ENCODE measurements around the gene OTOS.

OTOS gene

GRCh38 chr2:240167588-240167880, 27.1 kb upstream of the OTOS start:
- DNase-seq (ENCODE audit: low spot score): no peak

GRCh38 chr2:240166761-240167587, 26.5 kb upstream of the OTOS start:
- no peak for DNase-seq (ENCODE audit: low spot score)

GRCh38 chr2:240166191-240166590, 25.7 kb upstream of the OTOS start:
- DNase-seq (ENCODE audit: low spot score): no peak

- no peak for DNase-seq (ENCODE audit: low spot score)
Observed at GRCh38 chr2:240165661-240166060, 25.2 kb upstream of the OTOS start.

- no peak for DNase-seq (ENCODE audit: low spot score)
Observed at GRCh38 chr2:240165034-240165433, 24.6 kb upstream of the OTOS start.

GRCh38 chr2:240164586-240164985, 24.1 kb upstream of the OTOS start:
- no peak for DNase-seq (ENCODE audit: low spot score)

DNA sequence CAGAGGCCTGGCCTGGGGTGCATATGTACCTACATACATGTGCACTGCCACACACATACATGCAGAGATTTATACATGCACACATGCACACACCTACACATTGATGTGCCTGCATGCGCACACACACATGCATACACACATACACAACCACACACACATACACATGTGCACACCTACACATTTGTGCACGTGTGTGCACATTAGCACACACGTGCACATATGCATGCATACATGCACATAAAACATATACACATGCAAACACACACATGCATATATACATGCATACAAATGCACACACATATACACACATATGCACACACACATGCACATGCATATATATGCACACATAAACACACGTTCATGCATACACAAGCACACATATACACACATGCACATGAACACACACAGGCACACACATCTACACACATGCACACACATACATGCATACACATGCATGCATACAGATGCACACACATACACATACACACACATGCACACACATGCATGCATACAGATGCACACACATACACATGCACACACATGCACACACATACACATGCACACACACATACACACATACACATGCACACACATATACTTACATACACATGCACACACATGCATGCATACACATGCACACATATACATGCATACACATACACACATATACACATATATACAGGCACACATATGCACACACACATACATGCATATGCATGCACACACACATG, 23.6 kb upstream of the OTOS start:
- DNase-seq (ENCODE audit: low spot score): no peak

DNA sequence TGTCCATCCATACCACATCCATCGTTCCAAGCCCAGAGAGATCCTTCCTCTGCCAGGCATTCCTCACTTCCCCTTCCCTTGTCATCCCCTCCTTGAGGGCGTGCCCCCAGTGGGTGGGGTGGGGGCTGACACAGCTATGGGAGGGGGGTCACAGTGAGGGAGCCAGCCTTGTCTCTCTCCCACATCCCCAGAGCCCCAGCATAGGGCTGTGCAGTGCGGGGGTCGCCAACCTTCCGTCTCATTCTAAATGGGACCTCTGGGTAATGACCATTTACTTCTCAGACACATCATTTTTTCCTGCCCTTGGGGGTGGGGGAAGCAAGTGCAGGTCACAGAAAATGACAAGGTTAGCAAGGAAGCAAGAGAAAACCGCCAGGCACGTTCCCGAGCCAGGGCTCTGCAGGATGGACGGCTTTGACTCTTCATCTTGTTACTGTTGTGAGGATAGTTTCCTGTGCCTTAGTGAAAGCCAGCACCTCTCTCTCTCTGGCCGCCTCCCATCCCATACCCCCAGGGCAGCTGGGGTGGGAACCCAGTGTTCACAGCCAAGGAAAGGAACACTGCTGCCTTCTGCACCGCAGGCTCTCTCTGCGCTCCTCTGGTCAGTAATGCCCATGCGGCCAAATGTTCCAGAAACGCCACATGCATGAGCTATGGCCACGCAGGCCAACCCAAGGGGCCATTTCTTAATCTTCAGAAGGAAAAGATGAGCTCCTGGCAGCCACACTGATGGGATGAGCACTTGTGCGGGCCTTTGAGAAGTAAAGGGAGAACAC, 22.7 kb upstream of the OTOS start:
- DNase-seq (ENCODE audit: low spot score): no peak

- no peak for DNase-seq (ENCODE audit: low spot score)
Observed at GRCh38 chr2:240162531-240162930, 22.1 kb upstream of the OTOS start.

- no peak for DNase-seq (ENCODE audit: low spot score)
Observed at GRCh38 chr2:240162032-240162431, 21.6 kb upstream of the OTOS start.

DNA sequence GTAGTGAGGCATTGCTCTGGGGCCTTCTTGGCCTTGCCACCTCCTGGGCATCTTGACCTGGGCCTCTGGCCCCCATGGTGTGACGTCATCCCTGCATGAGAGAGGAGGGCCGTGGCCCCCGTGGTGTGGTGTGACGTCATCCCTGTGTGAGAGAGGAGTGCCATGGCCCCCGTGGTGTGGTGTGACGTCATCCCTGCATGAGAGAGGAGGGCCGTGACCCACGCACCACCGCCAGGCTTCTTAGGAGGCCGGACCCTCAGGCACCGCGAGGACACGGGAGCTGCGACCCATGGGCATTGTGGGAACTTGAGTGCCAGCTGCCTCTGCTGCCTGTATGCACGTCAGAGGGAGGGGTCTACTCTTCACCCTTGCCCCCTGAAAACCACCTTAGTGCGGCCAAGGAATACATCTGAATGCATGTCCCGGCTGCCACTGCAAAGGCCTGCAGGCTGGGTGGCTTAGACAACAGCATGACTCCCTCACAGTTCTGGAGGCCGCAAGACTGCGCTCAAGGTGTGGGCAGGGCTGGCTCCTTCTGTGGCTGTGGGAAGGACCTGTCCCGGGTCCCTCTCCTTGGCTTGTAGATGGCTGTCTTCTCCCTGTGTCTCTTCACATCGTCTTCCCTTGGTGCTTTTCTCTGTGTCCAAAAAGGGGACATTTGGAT, 20.8 kb upstream of the OTOS start:
- DNase-seq (ENCODE audit: low spot score): no peak

DNA sequence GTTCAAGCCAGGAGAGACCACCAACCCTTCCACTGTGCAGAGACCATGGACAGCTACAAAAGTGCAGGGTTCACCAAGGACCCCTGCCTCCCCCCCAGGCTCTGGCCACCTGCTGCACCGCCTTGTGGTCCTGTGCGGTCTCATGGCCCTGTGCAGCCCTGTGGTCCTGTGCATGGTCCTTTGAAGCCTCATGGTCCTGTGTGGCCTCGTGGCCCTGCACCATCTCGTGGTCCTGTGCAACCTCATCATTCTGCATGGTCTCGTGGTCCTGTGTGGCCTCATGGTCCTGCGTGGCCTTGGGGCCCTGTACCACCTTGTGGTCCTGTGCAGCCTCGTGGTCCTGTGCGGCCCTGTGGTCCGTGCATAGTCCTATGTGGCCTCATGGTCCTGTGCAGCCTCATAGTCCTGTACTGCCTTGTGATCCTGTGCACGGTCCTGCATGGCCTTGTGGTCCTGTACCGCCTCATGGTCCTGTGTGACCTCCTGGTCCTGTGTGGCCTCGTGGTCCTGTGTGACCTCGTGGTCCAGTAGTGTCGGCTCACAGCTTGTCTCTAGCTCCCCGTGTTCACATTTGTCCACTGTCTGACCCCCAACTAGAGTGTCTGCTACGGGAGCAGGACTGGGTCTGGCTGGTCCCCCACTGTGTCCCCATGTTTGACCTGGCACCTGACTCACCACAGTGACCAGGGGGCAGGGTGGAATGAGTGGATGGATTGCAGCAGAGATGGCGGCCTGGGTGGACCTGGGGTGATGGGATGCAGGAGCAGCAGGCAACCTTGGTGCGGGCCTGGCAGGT, 20.0 kb upstream of the OTOS start:
- DNase-seq (ENCODE audit: low spot score): no peak

DNA sequence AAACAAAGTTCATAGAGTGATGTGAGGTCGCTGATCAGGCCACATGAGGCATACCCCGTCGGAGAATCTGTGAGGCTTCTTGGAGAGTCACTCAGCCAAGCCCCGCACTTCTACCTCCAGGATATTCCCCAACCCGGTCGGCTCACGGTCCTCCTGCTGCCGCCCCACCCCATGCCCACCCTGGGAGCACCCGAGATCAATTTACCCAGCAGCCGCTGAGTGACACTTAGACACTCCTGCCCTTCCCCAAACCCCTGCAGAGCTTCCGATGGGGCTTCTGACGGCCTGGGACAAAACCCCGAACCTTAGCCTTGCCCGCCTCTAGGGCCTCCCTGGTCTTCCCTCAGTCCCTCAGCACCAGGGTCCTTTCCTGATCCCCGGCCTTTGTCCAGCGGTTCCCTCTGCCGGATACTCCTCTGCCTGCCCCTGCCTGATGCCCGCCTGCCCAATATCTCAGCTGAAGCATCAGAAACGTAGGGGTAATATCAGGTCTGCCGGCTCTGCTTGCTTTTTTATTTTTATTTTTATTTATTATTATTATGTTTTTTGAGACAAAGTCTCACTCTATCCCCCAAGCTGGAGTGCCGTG, 18.9 kb upstream of the OTOS start:
- DNase-seq (ENCODE audit: low spot score): no peak

DNA sequence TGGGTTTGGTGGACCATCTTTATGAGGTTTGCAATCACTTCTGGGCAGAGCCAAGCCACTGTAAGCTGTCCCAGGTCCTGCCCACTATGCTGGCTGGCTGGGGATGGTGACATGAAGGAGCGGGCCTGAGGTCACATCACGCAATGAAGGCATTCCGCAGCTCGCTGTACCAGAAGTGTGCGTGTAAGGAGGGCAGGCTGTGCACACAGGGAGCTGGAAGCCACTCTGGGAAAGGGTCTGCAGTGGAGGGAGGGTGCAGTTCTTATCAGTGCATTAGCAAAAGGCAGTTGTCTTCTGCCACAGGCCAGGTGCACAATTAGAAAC, 16.7 kb upstream of the OTOS start:
- no peak for DNase-seq (ENCODE audit: low spot score)

GRCh38 chr2:240156435-240157146, 16.1 kb upstream of the OTOS start:
- DNase-seq (ENCODE audit: low spot score): no peak

DNA sequence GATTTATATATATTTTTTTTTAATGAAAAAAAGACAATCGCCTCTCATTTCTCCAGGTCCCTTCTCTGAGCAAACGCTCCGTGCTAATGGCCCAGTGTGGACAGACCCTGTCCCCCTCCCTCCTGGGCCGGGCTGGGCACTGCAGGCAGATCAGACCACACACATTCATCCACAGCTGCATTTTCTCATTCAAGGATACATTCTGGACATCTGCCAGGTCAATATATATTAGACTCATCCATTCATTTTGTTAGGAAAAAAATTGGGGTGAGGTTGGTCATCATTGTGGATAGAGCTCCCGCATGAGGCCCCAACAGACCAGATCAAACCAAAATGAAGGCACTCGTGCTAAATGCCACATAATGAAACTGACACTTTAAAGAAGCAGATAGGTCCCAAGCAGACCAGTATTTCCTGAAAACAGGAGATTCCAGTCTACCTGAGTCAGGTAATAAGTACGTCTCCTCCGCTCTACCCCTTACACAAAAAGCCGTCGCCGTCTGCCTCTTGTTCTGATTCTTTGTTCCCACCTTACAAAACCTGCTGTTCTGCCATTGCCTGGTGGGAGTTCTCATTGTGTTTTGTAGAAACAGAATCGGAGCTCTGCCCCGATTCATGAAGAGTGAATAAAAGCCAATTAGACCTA, 15.4 kb upstream of the OTOS start:
- no peak for DNase-seq (ENCODE audit: low spot score)

- DNase-seq (ENCODE audit: low spot score): no peak
Observed at GRCh38 chr2:240155048-240155744, 14.7 kb upstream of the OTOS start.

DNA sequence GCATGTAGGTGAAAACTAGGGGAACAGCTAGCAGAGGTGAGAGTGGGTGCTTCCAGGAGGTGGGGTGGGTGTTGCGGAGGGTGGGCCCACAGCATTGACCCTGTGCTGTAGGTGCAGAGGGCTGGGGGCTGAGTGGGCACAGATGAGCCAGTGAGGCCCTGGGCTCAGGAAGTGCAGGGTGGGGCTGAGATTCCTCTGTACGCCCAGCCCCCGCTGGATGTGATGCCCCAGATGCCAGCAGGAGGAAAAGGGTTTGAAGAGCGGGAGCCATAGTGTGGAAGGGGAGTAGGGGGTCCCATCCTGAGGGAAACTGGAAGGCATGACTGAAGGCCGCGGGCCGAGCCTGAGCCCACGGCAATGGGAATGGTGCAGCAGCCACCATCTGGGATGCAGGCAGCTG, 14.1 kb upstream of the OTOS start:
- DNase-seq (ENCODE audit: low spot score): no peak

- no peak for DNase-seq (ENCODE audit: low spot score)
Observed at GRCh38 chr2:240153418-240153817, 13.0 kb upstream of the OTOS start.
